ENCODE data around the gene CBL.

CBL gene

GRCh38 chr11:119329320-119329719 lies 123.2 kb downstream of the CBL start:
- no peak for DNase-seq (ENCODE audit: extremely low read depth in 1 of 2, low read depth in 1 of 2)

GRCh38 chr11:119330237-119330636 lies 124.1 kb downstream of the CBL start:
- no peak for DNase-seq (ENCODE audit: extremely low read depth in 1 of 2, low read depth in 1 of 2)

GRCh38 chr11:119332111-119332765 lies 126.1 kb downstream of the CBL start:
- DNase-seq (ENCODE audit: extremely low read depth in 1 of 2, low read depth in 1 of 2) = no peak

- peak; percentile 83 to 88 for DNase-seq (ENCODE audit: extremely low read depth in 1 of 2, low read depth in 1 of 2)
Observed at GRCh38 chr11:119334174-119334930, 128.2 kb downstream of the CBL start, which contains the start of gene RNF26. Gene RNF26, plus strand, starts transcription at chr11:119334527. Its CDS starts 596 bp downstream, at chr11:119335123.

GRCh38 chr11:119335091-119335654 lies 129.0 kb downstream of the CBL start:
- DNase-seq (ENCODE audit: extremely low read depth in 1 of 2, low read depth in 1 of 2) = no peak

- DNase-seq (ENCODE audit: extremely low read depth in 1 of 2, low read depth in 1 of 2) = no peak
Observed at GRCh38 chr11:119335655-119336543, 129.8 kb downstream of the CBL start.

GRCh38 chr11:119336744-119337469 lies 130.8 kb downstream of the CBL start:
- no peak for DNase-seq (ENCODE audit: extremely low read depth in 1 of 2, low read depth in 1 of 2)

- DNase-seq (ENCODE audit: extremely low read depth in 1 of 2, low read depth in 1 of 2) = no peak
Observed at GRCh38 chr11:119337581-119338317, 131.6 kb downstream of the CBL start.

- DNase-seq (ENCODE audit: extremely low read depth in 1 of 2, low read depth in 1 of 2) = peak in 1 of 2 donors; percentile 51
Observed at GRCh38 chr11:119338318-119338890, 132.3 kb downstream of the CBL start.

- DNase-seq (ENCODE audit: extremely low read depth in 1 of 2, low read depth in 1 of 2) = no peak
Observed at GRCh38 chr11:119338965-119339588, 132.9 kb downstream of the CBL start.

- no peak for DNase-seq (ENCODE audit: extremely low read depth in 1 of 2, low read depth in 1 of 2)
Observed at GRCh38 chr11:119339589-119340334, 133.6 kb downstream of the CBL start.

- DNase-seq (ENCODE audit: extremely low read depth in 1 of 2, low read depth in 1 of 2) = no peak
Observed at GRCh38 chr11:119340335-119341221, 134.4 kb downstream of the CBL start, which contains the start of gene C1QTNF5. Gene C1QTNF5, minus strand, starts transcription at chr11:119340883. Its CDS starts 486 bp downstream, at chr11:119340397.

- DNase-seq (ENCODE audit: extremely low read depth in 1 of 2, low read depth in 1 of 2) = no peak
Observed at GRCh38 chr11:119341222-119342022, 135.3 kb downstream of the CBL start.

GRCh38 chr11:119342023-119342300 lies 135.8 kb downstream of the CBL start:
- DNase-seq (ENCODE audit: extremely low read depth in 1 of 2, low read depth in 1 of 2) = no peak

- no peak for DNase-seq (ENCODE audit: extremely low read depth in 1 of 2, low read depth in 1 of 2)
Observed at GRCh38 chr11:119342362-119343130, 136.4 kb downstream of the CBL start.

GRCh38 chr11:119343726-119344125 lies 137.6 kb downstream of the CBL start:
- no peak for DNase-seq (ENCODE audit: extremely low read depth in 1 of 2, low read depth in 1 of 2)

Data from activated CD8-positive, alpha-beta memory T cell treated with anti-CD3 and anti-CD28 coated beads for 1 hour (primary cell).